ENCODE results near the gene SMAD6.
"Not testable (repeated sequence)": the region's sequence is repeated elsewhere in the genome, so short reads cannot be mapped to it uniquely, and the experiment has no call there.

The SMAD6 gene

DNA sequence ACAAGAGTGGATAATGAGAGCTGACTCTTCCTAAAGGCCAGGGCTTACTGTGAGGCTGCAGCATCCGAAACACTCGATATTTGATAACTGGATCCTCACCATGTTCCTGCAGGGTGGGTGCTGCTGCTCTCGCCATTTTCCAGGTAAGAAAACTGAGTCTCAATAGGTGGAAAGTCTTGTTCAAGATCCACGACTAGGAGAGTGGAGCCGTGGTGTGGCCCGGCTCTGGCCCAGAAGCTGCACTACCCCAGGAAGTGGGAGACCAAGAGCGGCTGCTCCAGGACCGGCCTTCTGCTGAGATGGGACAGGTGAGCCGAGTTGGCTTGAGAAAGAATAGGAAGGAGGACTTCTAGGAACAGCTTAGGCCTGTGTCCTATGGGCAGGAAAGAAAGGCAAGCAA is 121.6 kb downstream of the SMAD6 start:
- Histone ChIP-seq H3K4me3 (ENCODE audit: low read depth in 1 of 2, low read length in 2 of 2) (no peak overlapping the region), H3K27me3 (ENCODE audit: low read depth, low read length) (no peaks in the 10 kb centered on the region), H3K9me3 (ENCODE audit: control insufficient read depth in 1 of 2, low read length in 2 of 2) (no peaks in the 10 kb centered on the region), H3K4me1 (ENCODE audit: control insufficient read depth in 1 of 2, insufficient read depth in 2 of 2, low read length in 2 of 2) (no peaks in the 10 kb centered on the region), H3K27ac (ENCODE audit: low read length) (no peak overlapping the region), H3K36me3 (ENCODE audit: control insufficient read depth in 1 of 2, insufficient read depth in 2 of 2, low read length in 2 of 2) (no peaks in the 10 kb centered on the region)

- Histone ChIP-seq H3K4me1 (ENCODE audit: control insufficient read depth in 1 of 2, insufficient read depth in 2 of 2, low read length in 2 of 2) (no peaks in the 10 kb centered on the region), H3K4me3 (ENCODE audit: low read depth in 1 of 2, low read length in 2 of 2) (no peak overlapping the region), H3K36me3 (ENCODE audit: control insufficient read depth in 1 of 2, insufficient read depth in 2 of 2, low read length in 2 of 2) (no peaks in the 10 kb centered on the region), H3K27ac (ENCODE audit: low read length) (no peak overlapping the region), H3K9me3 (ENCODE audit: control insufficient read depth in 1 of 2, low read length in 2 of 2) (no peaks in the 10 kb centered on the region), H3K27me3 (ENCODE audit: low read depth, low read length) (no peaks in the 10 kb centered on the region)
These were observed 122.4 kb downstream of the SMAD6 start for GRCh38 chr15:66824424-66824823.

DNA sequence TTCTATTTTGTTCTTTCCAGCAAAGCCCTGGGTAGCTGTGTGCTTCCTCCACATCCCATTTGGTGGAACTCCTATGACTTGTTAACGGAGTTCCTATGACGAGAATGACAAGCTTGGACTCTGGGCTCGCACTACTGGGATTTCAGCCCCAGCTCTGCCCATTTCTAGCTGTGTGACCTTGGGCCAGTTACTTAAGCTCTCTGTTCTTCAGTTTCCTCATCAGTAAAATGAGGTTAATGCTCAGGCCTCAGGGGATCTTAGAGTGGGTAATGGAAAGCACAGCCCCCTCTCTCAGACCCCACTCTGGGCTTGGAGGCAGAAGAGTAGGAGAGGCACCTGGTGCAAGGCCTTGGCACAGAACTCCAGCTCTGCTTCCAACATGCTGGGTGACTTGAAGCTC is 123.1 kb downstream of the SMAD6 start:
- H3K4me3 ChIP-seq (ENCODE audit: low read depth in 1 of 2, low read length in 2 of 2) = no peak overlapping the region
- H3K4me1 ChIP-seq (ENCODE audit: control insufficient read depth in 1 of 2, insufficient read depth in 2 of 2, low read length in 2 of 2) = no peaks in the 10 kb centered on the region
- no peaks in the 10 kb centered on the region for H3K9me3 ChIP-seq (ENCODE audit: control insufficient read depth in 1 of 2, low read length in 2 of 2)
- H3K27me3 ChIP-seq (ENCODE audit: low read depth, low read length) = no peaks in the 10 kb centered on the region
- H3K36me3 ChIP-seq (ENCODE audit: control insufficient read depth in 1 of 2, insufficient read depth in 2 of 2, low read length in 2 of 2) = no peaks in the 10 kb centered on the region
- no peak overlapping the region for H3K27ac ChIP-seq (ENCODE audit: low read length)

DNA sequence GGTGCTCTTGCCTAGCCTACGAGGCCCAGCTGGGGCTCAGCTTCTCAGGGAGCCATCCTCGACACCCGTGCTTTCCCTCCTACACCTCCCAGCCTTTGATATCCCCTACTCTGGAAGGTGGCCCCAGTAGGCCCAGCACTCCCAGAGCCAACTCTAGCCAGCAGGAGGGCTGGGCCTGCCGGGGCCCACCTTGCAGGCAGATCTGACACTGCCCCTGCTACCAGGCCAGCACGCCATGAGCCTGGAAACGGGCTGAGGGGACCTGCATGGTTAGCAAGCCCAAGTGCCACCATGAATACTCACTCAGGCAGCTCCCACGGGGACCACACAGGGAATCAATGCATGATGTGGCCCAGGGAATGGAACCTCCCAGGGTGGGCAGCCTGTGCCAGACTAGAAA is 123.7 kb downstream of the SMAD6 start:
- no peaks in the 10 kb centered on the region for H3K9me3 ChIP-seq (ENCODE audit: control insufficient read depth in 1 of 2, low read length in 2 of 2)
- H3K27ac ChIP-seq (ENCODE audit: low read length) = no peak overlapping the region
- H3K4me3 ChIP-seq (ENCODE audit: low read depth in 1 of 2, low read length in 2 of 2) = no peak overlapping the region
- H3K4me1 ChIP-seq (ENCODE audit: control insufficient read depth in 1 of 2, insufficient read depth in 2 of 2, low read length in 2 of 2) = no peaks in the 10 kb centered on the region
- H3K36me3 ChIP-seq (ENCODE audit: control insufficient read depth in 1 of 2, insufficient read depth in 2 of 2, low read length in 2 of 2) = no peaks in the 10 kb centered on the region
- no peaks in the 10 kb centered on the region for H3K27me3 ChIP-seq (ENCODE audit: low read depth, low read length)

DNA sequence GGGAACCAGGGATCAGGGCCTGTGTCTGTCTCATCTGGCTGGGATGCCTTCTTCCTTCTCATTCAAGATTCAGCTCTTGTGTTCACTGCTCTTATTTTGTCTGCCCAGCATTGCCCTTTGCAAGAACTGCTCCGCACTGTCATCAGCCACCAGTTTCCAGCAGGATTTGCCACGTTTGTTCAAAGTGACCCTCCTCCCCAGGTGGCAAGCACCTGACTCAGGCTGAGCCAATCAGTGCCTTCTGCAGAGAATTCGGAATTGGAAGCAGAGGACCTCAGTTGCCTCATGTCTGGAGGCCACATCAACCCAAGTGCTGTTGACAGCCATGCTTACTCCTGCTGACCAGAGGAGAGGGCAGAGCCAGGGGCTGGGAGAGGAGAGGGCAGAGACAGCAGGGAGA is 124.5 kb downstream of the SMAD6 start:
- H3K4me1 ChIP-seq (ENCODE audit: control insufficient read depth in 1 of 2, insufficient read depth in 2 of 2, low read length in 2 of 2) = no peaks in the 10 kb centered on the region
- no peak overlapping the region for H3K4me3 ChIP-seq (ENCODE audit: low read depth in 1 of 2, low read length in 2 of 2)
- H3K36me3 ChIP-seq (ENCODE audit: control insufficient read depth in 1 of 2, insufficient read depth in 2 of 2, low read length in 2 of 2) = no peaks in the 10 kb centered on the region
- no peaks in the 10 kb centered on the region for H3K27me3 ChIP-seq (ENCODE audit: low read depth, low read length)
- no peaks in the 10 kb centered on the region for H3K9me3 ChIP-seq (ENCODE audit: control insufficient read depth in 1 of 2, low read length in 2 of 2)
- no peak overlapping the region for H3K27ac ChIP-seq (ENCODE audit: low read length)

GRCh38 chr15:66827039-66827697 is 125.1 kb downstream of the SMAD6 start:
- Histone ChIP-seq H3K36me3 (ENCODE audit: control insufficient read depth in 1 of 2, insufficient read depth in 2 of 2, low read length in 2 of 2) (no peaks in the 10 kb centered on the region), H3K27me3 (ENCODE audit: low read depth, low read length) (no peaks in the 10 kb centered on the region), H3K9me3 (ENCODE audit: control insufficient read depth in 1 of 2, low read length in 2 of 2) (no peaks in the 10 kb centered on the region), H3K27ac (ENCODE audit: low read length) (no peak overlapping the region), H3K4me1 (ENCODE audit: control insufficient read depth in 1 of 2, insufficient read depth in 2 of 2, low read length in 2 of 2) (no peaks in the 10 kb centered on the region), H3K4me3 (ENCODE audit: low read depth in 1 of 2, low read length in 2 of 2) (no peak overlapping the region)

DNA sequence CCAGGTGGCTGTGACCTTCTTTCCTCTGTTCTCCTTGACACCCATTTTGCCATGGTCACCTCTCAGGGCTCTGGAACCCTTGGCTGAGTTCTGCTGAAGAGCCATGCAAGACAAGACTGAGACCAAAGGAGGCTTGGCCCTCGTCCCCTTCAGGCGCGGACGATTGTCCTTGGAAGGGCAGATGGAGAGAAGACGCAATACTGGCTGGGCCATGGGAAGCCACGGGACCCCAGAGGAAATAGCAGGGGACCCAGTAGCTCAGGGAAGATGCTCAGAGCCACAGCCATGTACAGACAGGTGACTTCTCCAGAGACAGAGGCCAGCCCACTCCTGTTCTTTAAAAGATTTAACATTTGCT is 125.6 kb downstream of the SMAD6 start:
- H3K27me3 ChIP-seq (ENCODE audit: low read depth, low read length) = no peaks in the 10 kb centered on the region
- no peaks in the 10 kb centered on the region for H3K9me3 ChIP-seq (ENCODE audit: control insufficient read depth in 1 of 2, low read length in 2 of 2)
- no peaks in the 10 kb centered on the region for H3K36me3 ChIP-seq (ENCODE audit: control insufficient read depth in 1 of 2, insufficient read depth in 2 of 2, low read length in 2 of 2)
- no peak overlapping the region for H3K27ac ChIP-seq (ENCODE audit: low read length)
- no peaks in the 10 kb centered on the region for H3K4me1 ChIP-seq (ENCODE audit: control insufficient read depth in 1 of 2, insufficient read depth in 2 of 2, low read length in 2 of 2)
- H3K4me3 ChIP-seq (ENCODE audit: low read depth in 1 of 2, low read length in 2 of 2) = no peak overlapping the region

DNA sequence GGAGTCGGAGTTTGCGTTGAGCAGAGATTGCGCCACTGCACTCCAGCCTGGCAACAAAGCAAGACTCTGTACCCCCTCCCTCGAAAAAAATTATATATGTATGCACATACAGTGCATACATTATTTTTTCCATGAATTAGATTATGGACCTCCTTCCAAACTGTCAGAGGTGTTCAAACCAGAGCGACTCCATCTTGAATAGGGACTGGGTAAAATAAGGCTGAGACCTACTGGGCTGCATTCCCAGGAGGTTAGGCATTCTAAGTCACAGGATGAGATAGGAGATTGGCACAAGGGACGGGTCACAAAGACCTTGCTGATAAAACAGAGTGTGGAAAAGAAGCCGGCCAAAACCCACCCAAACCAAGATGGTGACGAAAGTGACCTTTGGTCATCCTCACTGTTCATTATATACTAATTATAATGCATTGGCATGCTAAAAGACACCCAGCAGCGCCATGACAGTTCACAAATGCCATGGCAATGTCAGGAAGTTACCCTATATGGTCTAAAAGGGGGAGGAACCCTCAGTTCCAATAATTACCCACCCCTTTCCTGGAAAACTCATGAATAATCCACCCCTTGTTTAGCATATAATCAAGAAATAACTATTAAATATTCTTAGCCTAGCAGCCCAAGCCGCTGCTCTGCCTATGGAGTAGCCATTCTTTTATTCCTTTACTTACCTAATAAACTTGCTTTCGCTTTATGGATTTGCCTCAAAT is 126.9 kb downstream of the SMAD6 start:
- not testable (repeated sequence) for H3K27ac ChIP-seq (ENCODE audit: low read length); H3K4me3 ChIP-seq (ENCODE audit: low read depth in 1 of 2, low read length in 2 of 2)

DNA sequence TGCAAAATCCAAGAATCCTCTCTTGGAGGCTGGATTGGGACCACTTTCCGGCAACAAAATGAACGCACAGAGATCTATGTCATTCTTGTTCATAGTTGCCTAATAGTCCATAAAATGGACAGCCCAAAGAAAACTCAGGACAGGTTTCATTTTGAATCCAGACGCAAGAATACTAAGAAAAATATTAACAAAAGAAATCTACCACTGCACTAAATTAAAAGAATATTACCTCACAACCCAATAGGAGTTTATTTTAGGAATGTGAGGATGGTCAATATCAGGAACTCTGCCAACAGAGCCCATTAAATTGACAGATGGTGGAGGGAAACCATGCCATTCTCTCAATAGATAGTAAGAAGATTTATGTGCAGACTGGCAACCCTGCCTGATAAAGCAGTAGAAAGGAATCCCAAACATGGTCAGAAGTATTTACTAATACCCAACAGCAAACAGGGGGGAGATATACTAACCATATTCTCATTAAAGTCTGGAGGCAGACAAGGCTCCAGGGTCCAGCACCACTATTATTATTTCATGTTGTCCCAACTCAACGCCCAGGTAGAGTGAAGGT is 127.6 kb downstream of the SMAD6 start:
- Histone ChIP-seq H3K9me3 (ENCODE audit: control insufficient read depth in 1 of 2, low read length in 2 of 2) (no peaks in the 10 kb centered on the region), H3K27me3 (ENCODE audit: low read depth, low read length) (no peaks in the 10 kb centered on the region), H3K36me3 (ENCODE audit: control insufficient read depth in 1 of 2, insufficient read depth in 2 of 2, low read length in 2 of 2) (no peaks in the 10 kb centered on the region), H3K4me1 (ENCODE audit: control insufficient read depth in 1 of 2, insufficient read depth in 2 of 2, low read length in 2 of 2) (no peaks in the 10 kb centered on the region), H3K27ac (ENCODE audit: low read length) (no peak overlapping the region), H3K4me3 (ENCODE audit: low read depth in 1 of 2, low read length in 2 of 2) (no peak overlapping the region)

More for the DNA sequence above, 126.9 kb downstream of the SMAD6 start:
- not testable (repeated sequence) for H3K36me3 ChIP-seq (ENCODE audit: control insufficient read depth in 1 of 2, insufficient read depth in 2 of 2, low read length in 2 of 2); H3K27me3 ChIP-seq (ENCODE audit: low read depth, low read length); H3K4me1 ChIP-seq (ENCODE audit: control insufficient read depth in 1 of 2, insufficient read depth in 2 of 2, low read length in 2 of 2); H3K9me3 ChIP-seq (ENCODE audit: control insufficient read depth in 1 of 2, low read length in 2 of 2)

GRCh38 chr15:66830358-66830757 is 128.3 kb downstream of the SMAD6 start:
- Histone ChIP-seq H3K4me3 (ENCODE audit: low read depth in 1 of 2, low read length in 2 of 2) (no peak overlapping the region), H3K27ac (ENCODE audit: low read length) (no peak overlapping the region), H3K27me3 (ENCODE audit: low read depth, low read length) (no peaks in the 10 kb centered on the region), H3K36me3 (ENCODE audit: control insufficient read depth in 1 of 2, insufficient read depth in 2 of 2, low read length in 2 of 2) (no peaks in the 10 kb centered on the region), H3K9me3 (ENCODE audit: control insufficient read depth in 1 of 2, low read length in 2 of 2) (no peaks in the 10 kb centered on the region), H3K4me1 (ENCODE audit: control insufficient read depth in 1 of 2, insufficient read depth in 2 of 2, low read length in 2 of 2) (no peaks in the 10 kb centered on the region)

- Histone ChIP-seq H3K9me3 (ENCODE audit: control insufficient read depth in 1 of 2, low read length in 2 of 2) (no peaks in the 10 kb centered on the region), H3K36me3 (ENCODE audit: control insufficient read depth in 1 of 2, insufficient read depth in 2 of 2, low read length in 2 of 2) (no peaks in the 10 kb centered on the region), H3K4me1 (ENCODE audit: control insufficient read depth in 1 of 2, insufficient read depth in 2 of 2, low read length in 2 of 2) (no peaks in the 10 kb centered on the region), H3K27ac (ENCODE audit: low read length) (no peak overlapping the region), H3K27me3 (ENCODE audit: low read depth, low read length) (no peaks in the 10 kb centered on the region), H3K4me3 (ENCODE audit: low read depth in 1 of 2, low read length in 2 of 2) (no peak overlapping the region)
These were observed 128.8 kb downstream of the SMAD6 start for GRCh38 chr15:66830823-66831222.
